Lower leg skin (tissue), 3 donors: Measurements from ENCODE around the gene DMD.

Experiments
- POLR2A ChIP-seq, 2 donors: fragments of 450-650 bp; IDR thresholded peaks; one replicate each; pipeline ENCODE4 v1.6.1; 2016 to 2017; ENCODE audit warnings: antibody characterized with exemption in 2 of 2, mild to moderate bottlenecking in 1 of 2, moderate library complexity in 1 of 2
- TF ChIP-seq, protein P1 (sequence below), 3 donors: fragments of 450-650 bp; IDR thresholded peaks; one replicate each; pipeline ENCODE4 v1.5.1; 2016; ENCODE audit warnings: antibody characterized with exemption in 3 of 3, mild to moderate bottlenecking in 3 of 3, moderate library complexity in 2 of 3

DNA sequence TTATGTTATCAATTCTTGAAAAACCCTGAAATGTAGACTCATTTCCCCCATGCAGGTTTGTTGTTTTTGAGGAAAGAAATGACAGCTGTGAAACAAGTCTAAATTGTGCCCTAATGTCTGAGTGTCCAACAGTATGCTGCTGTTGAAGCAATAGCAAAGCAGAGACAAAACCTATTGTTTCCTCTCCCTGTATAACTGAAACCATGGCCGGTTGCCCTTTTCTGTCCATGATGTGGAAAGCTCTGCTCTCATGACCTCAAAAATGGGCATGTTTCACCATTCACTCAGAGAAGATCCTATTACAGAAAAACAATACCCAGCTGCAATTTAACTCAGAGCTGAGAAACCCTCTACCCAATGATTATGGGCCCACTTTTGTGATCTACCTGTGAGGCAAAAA lies 1826.9 kb downstream of the DMD start:
- TF ChIP-seq, protein P1, sequence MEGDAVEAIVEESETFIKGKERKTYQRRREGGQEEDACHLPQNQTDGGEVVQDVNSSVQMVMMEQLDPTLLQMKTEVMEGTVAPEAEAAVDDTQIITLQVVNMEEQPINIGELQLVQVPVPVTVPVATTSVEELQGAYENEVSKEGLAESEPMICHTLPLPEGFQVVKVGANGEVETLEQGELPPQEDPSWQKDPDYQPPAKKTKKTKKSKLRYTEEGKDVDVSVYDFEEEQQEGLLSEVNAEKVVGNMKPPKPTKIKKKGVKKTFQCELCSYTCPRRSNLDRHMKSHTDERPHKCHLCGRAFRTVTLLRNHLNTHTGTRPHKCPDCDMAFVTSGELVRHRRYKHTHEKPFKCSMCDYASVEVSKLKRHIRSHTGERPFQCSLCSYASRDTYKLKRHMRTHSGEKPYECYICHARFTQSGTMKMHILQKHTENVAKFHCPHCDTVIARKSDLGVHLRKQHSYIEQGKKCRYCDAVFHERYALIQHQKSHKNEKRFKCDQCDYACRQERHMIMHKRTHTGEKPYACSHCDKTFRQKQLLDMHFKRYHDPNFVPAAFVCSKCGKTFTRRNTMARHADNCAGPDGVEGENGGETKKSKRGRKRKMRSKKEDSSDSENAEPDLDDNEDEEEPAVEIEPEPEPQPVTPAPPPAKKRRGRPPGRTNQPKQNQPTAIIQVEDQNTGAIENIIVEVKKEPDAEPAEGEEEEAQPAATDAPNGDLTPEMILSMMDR (IDR thresholded peaks at IDR 0.05), result no peak
- TF ChIP-seq POLR2A (IDR thresholded peaks at IDR 0.05), result no peak
